OCI-LY3 (cell line): ENCODE results near the gene SPTBN2.

Experiments used
- H2AFZ ChIP-seq: fragments of 200-600, 300-600 bp; shearing (Covaris generic); 2 replicates; pipeline ENCODE4 v1.6.0; 2014; ENCODE audit warnings: antibody characterized with exemption, low read depth, low read length
- H3K27ac ChIP-seq: fragments of 200-600, 300-600 bp; sonication (generic); 2 replicates; pipeline ENCODE4 v1.5.1; 2014; ENCODE audit warnings: mild to moderate bottlenecking, low read length, moderate library complexity, mixed read lengths
- H3K27me3 ChIP-seq: fragments of 200-600, 300-600 bp; sonication (generic); 2 replicates; pipeline ENCODE4 v1.6.1; 2014; ENCODE audit warnings: low read depth, low read length, mixed read lengths
- H3K36me3 ChIP-seq: fragments of 200-600, 300-600 bp; sonication (generic); replicated peaks from 2 replicates; pipeline ENCODE3; 2014; ENCODE audit warnings: low read depth, low read length, mixed read lengths
- H3K4me1 ChIP-seq: fragments of 300-600, 200-600 bp; sonication (generic); 2 replicates; pipeline ENCODE4 v1.6.1; 2014; ENCODE audit warnings: low read length, mixed read lengths
- H3K4me2 ChIP-seq: fragments of 200-600, 300-600 bp; sonication (generic); 2 replicates; pipeline ENCODE4 v1.6.1; 2014; ENCODE audit warnings: low read length, mixed read lengths
- H3K4me3 ChIP-seq: fragments of 300-600, 200-600 bp; sonication (generic); 2 replicates; pipeline ENCODE4 v1.5.1; 2014; ENCODE audit warnings: antibody characterized with exemption, mild to moderate bottlenecking, low read length, moderate library complexity
- H3K79me2 ChIP-seq: fragments of 300-600, 200-600 bp; shearing (Covaris generic); 2 replicates; pipeline ENCODE4 v1.6.1; 2014; ENCODE audit warnings: mild to moderate bottlenecking, low read length, mixed read lengths
- H3K9ac ChIP-seq: fragments of 300-600, 200-600 bp; shearing (Covaris generic); 2 replicates; pipeline ENCODE4 v1.6.0; 2014; ENCODE audit warnings: mild to moderate bottlenecking, low read length, moderate library complexity
- H3K9me3 ChIP-seq: fragments of 200-600, 300-600 bp; shearing (Covaris generic); 2 replicates; pipeline ENCODE4 v1.6.1; 2014; ENCODE audit warnings: low read length, mixed read lengths; ENCODE audit not compliant: insufficient read depth
- H4K20me1 ChIP-seq: fragments of 200-600, 300-600 bp; sonication (generic); 2 replicates; pipeline ENCODE4 v1.6.1; 2016; ENCODE audit warnings: low read length, mixed read lengths; ENCODE audit not compliant: insufficient read depth
- EZH2phosphoT487 ChIP-seq: fragments of 200-600 bp; shearing (Covaris generic); IDR thresholded peaks from 2 replicates; pipeline ENCODE4 v1.6.1; 2018; ENCODE audit warnings: antibody characterized with exemption, mixed run types, low read depth
- TF ChIP-seq, protein P1 (sequence below): fragments of 200-600, 300-600 bp; sonication (generic); IDR thresholded peaks from 2 replicates; pipeline ENCODE4 v1.5.1; 2014; ENCODE audit warnings: antibody characterized with exemption, low read length, low read depth

Gene SPTBN2

DNA sequence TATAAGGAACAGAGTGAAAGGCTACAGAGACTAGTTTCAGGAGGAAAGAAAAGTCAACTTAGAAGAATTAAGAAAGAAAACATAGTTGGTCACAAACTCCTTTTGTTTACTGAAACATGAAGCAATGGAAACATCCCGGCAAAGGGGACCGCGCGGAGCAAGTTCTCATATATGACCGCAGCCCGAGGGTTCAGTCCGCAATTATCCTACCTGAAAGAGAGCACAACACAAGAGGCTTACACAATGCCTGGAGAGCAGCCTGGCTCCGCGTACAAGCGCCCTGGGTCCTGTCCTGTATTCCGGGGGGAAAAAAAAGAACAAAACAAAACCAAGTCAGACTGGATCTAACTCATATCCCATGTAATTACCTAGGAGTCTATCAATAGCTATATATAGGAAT is 63.6 kb downstream of the SPTBN2 start:
- Histone ChIP-seq H4K20me1 (peaks cover 47% of the 10 kb centered on the region), H3K9me3 (no peaks in the 10 kb centered on the region), H3K79me2 (peaks cover 89% of the 10 kb centered on the region), H3K9ac (no peak overlapping the region), H3K4me1 (peaks cover 4% of the 10 kb centered on the region), H3K4me3 (no peak overlapping the region), H2AFZ (no peak overlapping the region), H3K4me2 (no peak overlapping the region), H3K27ac (no peak overlapping the region), H3K36me3 (peaks cover 62% of the 10 kb centered on the region), H3K27me3 (no peaks in the 10 kb centered on the region)
- TF ChIP-seq, protein P1, sequence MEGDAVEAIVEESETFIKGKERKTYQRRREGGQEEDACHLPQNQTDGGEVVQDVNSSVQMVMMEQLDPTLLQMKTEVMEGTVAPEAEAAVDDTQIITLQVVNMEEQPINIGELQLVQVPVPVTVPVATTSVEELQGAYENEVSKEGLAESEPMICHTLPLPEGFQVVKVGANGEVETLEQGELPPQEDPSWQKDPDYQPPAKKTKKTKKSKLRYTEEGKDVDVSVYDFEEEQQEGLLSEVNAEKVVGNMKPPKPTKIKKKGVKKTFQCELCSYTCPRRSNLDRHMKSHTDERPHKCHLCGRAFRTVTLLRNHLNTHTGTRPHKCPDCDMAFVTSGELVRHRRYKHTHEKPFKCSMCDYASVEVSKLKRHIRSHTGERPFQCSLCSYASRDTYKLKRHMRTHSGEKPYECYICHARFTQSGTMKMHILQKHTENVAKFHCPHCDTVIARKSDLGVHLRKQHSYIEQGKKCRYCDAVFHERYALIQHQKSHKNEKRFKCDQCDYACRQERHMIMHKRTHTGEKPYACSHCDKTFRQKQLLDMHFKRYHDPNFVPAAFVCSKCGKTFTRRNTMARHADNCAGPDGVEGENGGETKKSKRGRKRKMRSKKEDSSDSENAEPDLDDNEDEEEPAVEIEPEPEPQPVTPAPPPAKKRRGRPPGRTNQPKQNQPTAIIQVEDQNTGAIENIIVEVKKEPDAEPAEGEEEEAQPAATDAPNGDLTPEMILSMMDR, result no peak

DNA sequence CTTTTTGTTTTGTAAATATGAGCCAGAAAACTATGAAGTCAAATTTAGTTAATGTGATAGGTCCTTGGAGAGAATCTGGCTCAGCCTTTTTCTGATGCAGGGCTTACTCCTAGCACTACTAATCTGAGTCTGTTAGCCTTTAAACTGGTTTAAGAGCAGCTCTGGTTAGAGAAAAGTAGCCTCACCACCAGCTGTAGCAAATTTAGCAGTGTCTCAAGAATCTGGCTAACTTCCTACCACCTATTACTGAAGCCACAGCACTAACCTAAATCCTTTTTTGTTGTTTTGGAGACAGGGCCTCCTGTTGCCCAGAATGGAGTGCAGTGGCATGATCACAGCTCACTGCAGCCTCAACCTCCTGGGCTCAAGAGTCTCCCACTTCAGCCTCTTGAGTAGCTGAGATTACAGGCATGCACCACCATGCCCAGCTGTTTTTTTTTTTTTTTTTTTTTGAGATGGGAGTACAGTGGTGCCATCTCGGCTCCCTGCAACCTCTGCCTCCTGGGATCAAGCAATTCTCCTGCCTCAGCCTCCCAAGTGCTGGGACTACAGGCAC is 65.2 kb downstream of the SPTBN2 start:
- Histone ChIP-seq H3K79me2 (peaks cover 91% of the 10 kb centered on the region), H3K9me3 (no peaks in the 10 kb centered on the region), H3K4me1 (peaks cover 20% of the 10 kb centered on the region), H3K36me3 (peaks cover 61% of the 10 kb centered on the region), H3K27me3 (no peaks in the 10 kb centered on the region), H4K20me1 (peaks cover 41% of the 10 kb centered on the region), H3K4me3 (no peak overlapping the region), H2AFZ (no peak overlapping the region), H3K4me2 (no peak overlapping the region), H3K27ac (no peak overlapping the region), H3K9ac (no peak overlapping the region)
- TF ChIP-seq, protein P1, result no peak
- no peak for TF ChIP-seq EZH2phosphoT487

DNA sequence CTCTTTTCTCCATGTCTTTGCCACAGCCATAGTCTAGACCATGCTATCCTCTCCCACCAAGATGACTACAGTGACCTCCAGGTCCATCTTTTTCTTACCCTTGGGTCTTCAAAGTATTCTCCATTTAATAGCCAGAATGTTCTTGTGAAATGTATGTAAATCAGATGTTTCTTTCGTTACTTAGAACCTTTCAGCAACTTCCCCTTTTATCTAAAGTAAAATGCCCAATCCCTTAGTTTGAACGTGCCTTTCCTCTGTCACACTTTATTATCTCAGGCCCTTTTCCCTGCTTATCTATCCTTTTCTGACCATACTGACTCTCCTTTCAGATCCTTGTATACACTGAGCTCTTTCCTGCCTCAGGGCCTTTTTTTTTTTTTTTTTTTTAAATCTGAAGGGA is 69.3 kb downstream of the SPTBN2 start:
- Histone ChIP-seq H3K36me3 (peaks cover 41% of the 10 kb centered on the region), H3K79me2 (peaks cover 88% of the 10 kb centered on the region), H3K9ac (no peak overlapping the region)

DNA sequence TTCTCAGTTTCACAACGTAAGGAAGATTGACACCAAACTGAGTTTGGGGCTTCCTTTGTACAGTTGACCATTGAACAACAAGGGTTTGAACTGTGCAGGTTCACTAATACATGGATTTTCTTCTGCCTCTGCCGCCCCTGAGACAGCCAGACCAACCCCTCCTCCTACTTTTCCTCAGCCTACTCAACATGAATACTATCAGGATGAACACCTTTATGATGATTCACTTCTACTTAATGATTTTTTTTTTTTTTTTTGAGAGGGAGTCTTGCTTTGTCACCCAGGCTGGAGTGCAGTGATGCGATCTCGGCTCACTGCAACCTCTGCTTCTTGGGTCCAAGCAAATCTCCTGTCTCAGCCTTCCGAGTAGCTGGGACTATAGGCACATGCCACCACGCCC is 75.9 kb downstream of the SPTBN2 start:
- peaks cover 50% of the 10 kb centered on the region for H3K36me3 ChIP-seq
- H3K9ac ChIP-seq, result no peak overlapping the region
- H3K27ac ChIP-seq, result no peak overlapping the region
- H3K79me2 ChIP-seq, result peaks cover 94% of the 10 kb centered on the region
- H4K20me1 ChIP-seq, result peaks cover 37% of the 10 kb centered on the region
- no peaks in the 10 kb centered on the region for H3K27me3 ChIP-seq
- TF ChIP-seq, protein P1, result no peak
- TF ChIP-seq EZH2phosphoT487, result no peak
- no peaks in the 10 kb centered on the region for H3K9me3 ChIP-seq
- H3K4me3 ChIP-seq, result no peak overlapping the region
- H2AFZ ChIP-seq, result no peak overlapping the region
- no peak overlapping the region for H3K4me2 ChIP-seq
- no peaks in the 10 kb centered on the region for H3K4me1 ChIP-seq

More for the DNA sequence above, 69.3 kb downstream of the SPTBN2 start:
- Histone ChIP-seq H4K20me1 (peaks cover 15% of the 10 kb centered on the region), H3K4me1 (peaks cover 25% of the 10 kb centered on the region), H3K4me2 (peak overlapping the region; percentile 53), H2AFZ (no peak overlapping the region), H3K4me3 (peak overlapping the region; percentile 11), H3K9me3 (no peaks in the 10 kb centered on the region), H3K27ac (peak overlapping the region; percentile 65), H3K27me3 (no peaks in the 10 kb centered on the region)
- TF ChIP-seq EZH2phosphoT487, result no peak
- TF ChIP-seq, protein P1, result no peak
